Progenitor cell of endocrine pancreas (in vitro differentiated cells): ENCODE results near the gene APCDD1L. TPM values are rescaled to one million over a fixed set of nuclear protein-coding genes. Genes with fewer than 3 reads are reported as not detected.

ENCODE experiments used
- DNase-seq: peaks from one replicate; pipeline ENCODE4 v3.0.0; 2021; ENCODE audit warnings: low spot score; ENCODE audit not compliant: unreplicated experiment
- H3K27ac Mint-ChIP-seq: 2 replicates; pipeline ENCODE4 v1.8.0; 2021; ENCODE audit warnings: mild to moderate bottlenecking, moderate library complexity, mixed read lengths
- H3K27me3 Mint-ChIP-seq: 2 replicates; pipeline ENCODE4 v1.8.0; 2021; ENCODE audit warnings: mixed read lengths
- H3K36me3 Mint-ChIP-seq: 2 replicates; pipeline ENCODE4 v1.8.0; 2022; ENCODE audit warnings: mixed read lengths; ENCODE audit not compliant: insufficient read depth
- H3K4me1 Mint-ChIP-seq: 2 replicates; pipeline ENCODE4 v1.8.0; 2021; ENCODE audit warnings: low read depth, mixed read lengths
- H3K4me3 Mint-ChIP-seq: 2 replicates; pipeline ENCODE4 v1.8.0; 2021; ENCODE audit warnings: low read depth, mild to moderate bottlenecking, moderate library complexity, mixed read lengths
- H3K9me3 Mint-ChIP-seq: 2 replicates; pipeline ENCODE4 v1.8.0; 2021; ENCODE audit warnings: low read depth, mixed read lengths
- long read RNA-seq: library from polyadenylated mRNA; unstranded; transcript quantifications from one replicate; pipeline ENCODE4 v2.0.0, GENCODE V29; 2020
- total RNA-seq: library from RNA; stranded (reverse); gene quantifications from 2 replicates; pipeline ENCODE4 v1.2.1, GENCODE V29; 2021
- TF ChIP-seq, protein P1 (sequence below): fragments of 200-600 bp; sonication (generic); IDR thresholded peaks from one replicate; pipeline ENCODE4 v1.5.0; 2021; ENCODE audit warnings: antibody characterized with exemption, mild to moderate bottlenecking; ENCODE audit not compliant: unreplicated experiment

Gene APCDD1L
- not detected in 2 replicates for total RNA-seq
- long read RNA-seq = 0 reads

- Mint-ChIP-seq H3K36me3 (no peaks in the 10 kb centered on the region), H3K4me3 (no peak within 1 kb of the TSS), H3K27ac (no peak within 1 kb of the TSS), H3K9me3 (no peaks in the 10 kb centered on the region), H3K27me3 (peaks cover 78% of the 10 kb centered on the region), H3K4me1 (no peaks in the 10 kb centered on the region)
- no peak for DNase-seq
- TF ChIP-seq, protein P1, sequence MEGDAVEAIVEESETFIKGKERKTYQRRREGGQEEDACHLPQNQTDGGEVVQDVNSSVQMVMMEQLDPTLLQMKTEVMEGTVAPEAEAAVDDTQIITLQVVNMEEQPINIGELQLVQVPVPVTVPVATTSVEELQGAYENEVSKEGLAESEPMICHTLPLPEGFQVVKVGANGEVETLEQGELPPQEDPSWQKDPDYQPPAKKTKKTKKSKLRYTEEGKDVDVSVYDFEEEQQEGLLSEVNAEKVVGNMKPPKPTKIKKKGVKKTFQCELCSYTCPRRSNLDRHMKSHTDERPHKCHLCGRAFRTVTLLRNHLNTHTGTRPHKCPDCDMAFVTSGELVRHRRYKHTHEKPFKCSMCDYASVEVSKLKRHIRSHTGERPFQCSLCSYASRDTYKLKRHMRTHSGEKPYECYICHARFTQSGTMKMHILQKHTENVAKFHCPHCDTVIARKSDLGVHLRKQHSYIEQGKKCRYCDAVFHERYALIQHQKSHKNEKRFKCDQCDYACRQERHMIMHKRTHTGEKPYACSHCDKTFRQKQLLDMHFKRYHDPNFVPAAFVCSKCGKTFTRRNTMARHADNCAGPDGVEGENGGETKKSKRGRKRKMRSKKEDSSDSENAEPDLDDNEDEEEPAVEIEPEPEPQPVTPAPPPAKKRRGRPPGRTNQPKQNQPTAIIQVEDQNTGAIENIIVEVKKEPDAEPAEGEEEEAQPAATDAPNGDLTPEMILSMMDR = no peak
These were observed at the start of gene APCDD1L for GRCh38 chr20:58515233-58516212. APCDD1L (minus strand) TSS chr20:58515399; CDS start chr20:58514707, 692 bp downstream.

DNA sequence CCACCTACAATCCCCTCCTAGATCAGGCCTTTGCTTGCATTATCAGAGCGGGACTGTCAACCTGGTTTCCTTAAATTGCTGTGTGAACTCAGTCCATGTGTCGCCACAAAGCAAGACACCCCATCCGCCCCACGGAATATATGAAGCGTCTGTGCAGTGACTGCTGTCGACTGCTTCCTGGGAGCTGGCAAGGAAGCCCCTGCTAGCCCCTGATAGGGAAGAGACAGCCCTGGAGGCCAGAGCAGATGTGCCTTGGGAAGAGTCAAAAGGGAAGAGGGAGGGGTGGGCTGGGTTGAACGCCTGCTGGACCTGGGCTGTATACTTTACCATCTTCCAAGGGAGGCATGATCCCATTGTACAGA lies 44.1 kb upstream of the APCDD1L start:
- no peaks in the 10 kb centered on the region for H3K36me3 Mint-ChIP-seq

GRCh38 chr20:58558486-58559367 lies 43.5 kb upstream of the APCDD1L start:
- no peak for DNase-seq

More for the DNA sequence above, 44.1 kb upstream of the APCDD1L start:
- TF ChIP-seq, protein P1 = no peak
- H3K27me3 Mint-ChIP-seq = peaks cover 32% of the 10 kb centered on the region
- no peak overlapping the region for H3K4me3 Mint-ChIP-seq
- H3K27ac Mint-ChIP-seq = no peak overlapping the region
- no peak for DNase-seq
- no peaks in the 10 kb centered on the region for H3K9me3 Mint-ChIP-seq
- H3K4me1 Mint-ChIP-seq = no peaks in the 10 kb centered on the region

DNA sequence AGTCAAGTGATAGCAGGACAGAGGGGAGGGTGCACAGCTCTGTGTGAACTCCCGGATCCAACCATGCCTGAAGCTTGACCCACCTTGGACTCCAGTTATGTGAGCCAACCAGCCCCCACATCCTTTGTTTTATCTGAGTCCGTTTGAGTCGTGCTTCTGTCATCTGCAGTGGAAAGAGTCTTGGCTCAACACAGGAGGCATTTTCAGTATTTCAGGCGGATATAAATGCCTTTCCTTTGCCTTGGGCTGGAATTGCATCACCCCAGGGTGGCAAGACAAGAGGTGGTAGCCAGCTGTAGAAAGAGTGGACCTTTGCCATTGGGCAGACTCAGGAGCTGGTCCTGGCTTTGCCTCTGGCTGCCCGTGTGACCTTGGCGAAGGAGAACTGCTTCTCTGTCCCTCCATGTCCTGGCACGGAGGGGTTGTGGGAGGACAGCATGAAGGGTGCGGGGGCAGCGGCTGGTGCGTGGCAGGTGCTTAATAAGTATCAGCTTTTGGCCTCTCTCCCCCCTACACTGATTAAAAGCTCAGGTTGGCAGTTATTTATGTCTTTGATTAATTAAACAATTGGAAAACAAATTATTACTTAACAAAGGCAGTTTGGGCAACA lies 42.6 kb upstream of the APCDD1L start:
- H3K9me3 Mint-ChIP-seq = no peaks in the 10 kb centered on the region
- no peak overlapping the region for H3K4me3 Mint-ChIP-seq
- TF ChIP-seq, protein P1 = no peak
- H3K27ac Mint-ChIP-seq = no peak overlapping the region
- H3K4me1 Mint-ChIP-seq = no peaks in the 10 kb centered on the region
- no peak for DNase-seq
- no peaks in the 10 kb centered on the region for H3K36me3 Mint-ChIP-seq
- H3K27me3 Mint-ChIP-seq = peaks cover 42% of the 10 kb centered on the region

More at GRCh38 chr20:58558486-58559367, 43.5 kb upstream of the APCDD1L start:
- H3K36me3 Mint-ChIP-seq = no peaks in the 10 kb centered on the region
- TF ChIP-seq, protein P1 = no peak
- no peak overlapping the region for H3K4me3 Mint-ChIP-seq
- no peaks in the 10 kb centered on the region for H3K4me1 Mint-ChIP-seq
- no peaks in the 10 kb centered on the region for H3K9me3 Mint-ChIP-seq
- no peak overlapping the region for H3K27ac Mint-ChIP-seq
- peaks cover 35% of the 10 kb centered on the region for H3K27me3 Mint-ChIP-seq

- H3K4me1 Mint-ChIP-seq = peaks cover 5% of the 10 kb centered on the region
- no peak overlapping the region for H3K27ac Mint-ChIP-seq
- no peaks in the 10 kb centered on the region for H3K36me3 Mint-ChIP-seq
- peaks cover 47% of the 10 kb centered on the region for H3K27me3 Mint-ChIP-seq
- DNase-seq = no peak
- no peak overlapping the region for H3K4me3 Mint-ChIP-seq
- TF ChIP-seq, protein P1 = no peak
- H3K9me3 Mint-ChIP-seq = no peaks in the 10 kb centered on the region
These were observed 41.8 kb upstream of the APCDD1L start for GRCh38 chr20:58556961-58557360.
